Activated CD8-positive, alpha-beta memory T cell treated with anti-CD3 and anti-CD28 coated beads for 1 hour (primary cell): ENCODE results near the gene EHD1.
A peak's percentile ranks its signal among the peaks of the same experiment; 100 is the strongest.

Experiments used
- DNase-seq, 2 donors: peaks; one replicate each; pipeline ENCODE4 v3.0.0-alpha.2; 2020; ENCODE audit warnings: low read depth in 1 of 2; ENCODE audit errors: extremely low read depth in 1 of 2

Gene EHD1

GRCh38 chr11:64910451-64911093 is 32.2 kb upstream of the EHD1 start:
- no peak for DNase-seq

- DNase-seq = no peak
These were observed 31.4 kb upstream of the EHD1 start for GRCh38 chr11:64909653-64910343.

- no peak for DNase-seq
These were observed 30.3 kb upstream of the EHD1 start for GRCh38 chr11:64908766-64909165.

- no peak for DNase-seq
These were observed 27.9 kb upstream of the EHD1 start for GRCh38 chr11:64906314-64906635.

- DNase-seq = no peak
These were observed 27.3 kb upstream of the EHD1 start for GRCh38 chr11:64905516-64906313.

- no peak for DNase-seq
These were observed 24.9 kb upstream of the EHD1 start for GRCh38 chr11:64903291-64903833.

GRCh38 chr11:64902102-64902900 is 23.9 kb upstream of the EHD1 start:
- DNase-seq = no peak

- no peak for DNase-seq
These were observed 22.4 kb upstream of the EHD1 start for GRCh38 chr11:64900774-64901173.

- DNase-seq = peak in 1 of 2 donors; percentile 25
These were observed 21.9 kb upstream of the EHD1 start for GRCh38 chr11:64900263-64900678.

- DNase-seq = no peak
These were observed 20.1 kb upstream of the EHD1 start for GRCh38 chr11:64898541-64898940.

GRCh38 chr11:64898076-64898445 is 19.6 kb upstream of the EHD1 start:
- DNase-seq = no peak

GRCh38 chr11:64897381-64898075 is 19.1 kb upstream of the EHD1 start:
- no peak for DNase-seq

GRCh38 chr11:64896448-64897022 is 18.1 kb upstream of the EHD1 start:
- no peak for DNase-seq

GRCh38 chr11:64894812-64895452 is 16.5 kb upstream of the EHD1 start:
- DNase-seq = no peak

- peak; percentile 82 to 90 for DNase-seq
These were observed 15.8 kb upstream of the EHD1 start for GRCh38 chr11:64894070-64894811.

GRCh38 chr11:64893194-64894069 is 15.0 kb upstream of the EHD1 start:
- no peak for DNase-seq

- DNase-seq = no peak
These were observed 14.4 kb upstream of the EHD1 start for GRCh38 chr11:64892838-64893193.

GRCh38 chr11:64892411-64892831 is 14.0 kb upstream of the EHD1 start:
- no peak for DNase-seq
